A549 (cell line): ENCODE results near the gene GLRX3.

ENCODE experiments used
- EP300 ChIP-seq, 2 experiments: fragments of >200 bp; sonication (Bioruptor Twin); formaldehyde crosslinking; IDR thresholded peaks; 2 replicates in 1 of 2; 3 replicates in 1 of 2; pipeline ENCODE4 v1.6.1; 2016 to 2017
- MAX ChIP-seq: IDR thresholded peaks from 2 replicates; pipeline ENCODE4 v1.6.1; 2012
- NR3C1 ChIP-seq: fragments of >200 bp; sonication (Bioruptor Twin); formaldehyde crosslinking; IDR thresholded peaks from 3 replicates; pipeline ENCODE4 v1.6.1; 2017
- POLR2A ChIP-seq: IDR thresholded peaks from 2 replicates; pipeline ENCODE4 v1.6.1; 2012; ENCODE audit warnings: mild to moderate bottlenecking, low read length
- TF ChIP-seq, protein P1 (sequence below): fragments of >200 bp; sonication (Bioruptor Twin); formaldehyde crosslinking; IDR thresholded peaks from 3 replicates; pipeline ENCODE4 v1.5.1; 2016
- TF ChIP-seq, protein P2 (sequence below): fragments of 200-600 bp; sonication (generic); IDR thresholded peaks from 2 replicates; pipeline ENCODE4 v1.6.1; 2016; ENCODE audit warnings: antibody characterized with exemption, mild to moderate bottlenecking, moderate library complexity

DNA sequence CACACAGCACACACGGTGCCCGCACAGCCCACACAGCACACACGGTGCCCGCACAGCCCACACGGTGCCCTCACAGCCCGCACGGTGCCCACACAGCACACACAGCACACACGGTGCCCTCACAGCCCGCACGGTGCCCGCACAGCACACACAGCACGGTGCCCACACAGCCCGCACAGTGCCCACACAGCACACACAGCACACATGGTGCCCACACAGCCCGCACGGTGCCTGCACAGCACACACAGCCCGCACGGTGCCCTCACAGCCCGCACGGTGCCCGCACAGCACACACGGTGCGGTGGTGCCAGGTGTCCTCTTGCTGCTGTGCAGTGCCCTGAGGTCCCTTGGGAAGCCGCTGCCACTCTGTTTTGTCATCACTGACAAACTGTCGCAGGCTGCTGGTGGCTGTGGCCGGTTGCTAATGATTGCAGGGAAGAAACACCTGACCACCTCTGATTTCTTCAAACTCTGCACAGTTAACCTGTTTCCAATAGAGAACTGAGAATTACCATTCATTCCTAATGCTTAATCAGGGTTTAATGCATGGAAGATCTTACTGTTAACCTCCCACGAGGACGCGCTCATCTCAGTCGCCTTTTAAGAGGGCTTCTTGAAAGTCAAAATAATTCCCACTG lies 66.9 kb downstream of the GLRX3 start:
- TF ChIP-seq, protein P1, sequence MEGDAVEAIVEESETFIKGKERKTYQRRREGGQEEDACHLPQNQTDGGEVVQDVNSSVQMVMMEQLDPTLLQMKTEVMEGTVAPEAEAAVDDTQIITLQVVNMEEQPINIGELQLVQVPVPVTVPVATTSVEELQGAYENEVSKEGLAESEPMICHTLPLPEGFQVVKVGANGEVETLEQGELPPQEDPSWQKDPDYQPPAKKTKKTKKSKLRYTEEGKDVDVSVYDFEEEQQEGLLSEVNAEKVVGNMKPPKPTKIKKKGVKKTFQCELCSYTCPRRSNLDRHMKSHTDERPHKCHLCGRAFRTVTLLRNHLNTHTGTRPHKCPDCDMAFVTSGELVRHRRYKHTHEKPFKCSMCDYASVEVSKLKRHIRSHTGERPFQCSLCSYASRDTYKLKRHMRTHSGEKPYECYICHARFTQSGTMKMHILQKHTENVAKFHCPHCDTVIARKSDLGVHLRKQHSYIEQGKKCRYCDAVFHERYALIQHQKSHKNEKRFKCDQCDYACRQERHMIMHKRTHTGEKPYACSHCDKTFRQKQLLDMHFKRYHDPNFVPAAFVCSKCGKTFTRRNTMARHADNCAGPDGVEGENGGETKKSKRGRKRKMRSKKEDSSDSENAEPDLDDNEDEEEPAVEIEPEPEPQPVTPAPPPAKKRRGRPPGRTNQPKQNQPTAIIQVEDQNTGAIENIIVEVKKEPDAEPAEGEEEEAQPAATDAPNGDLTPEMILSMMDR = no peak
- no peak for TF ChIP-seq NR3C1
- TF ChIP-seq POLR2A = no peak
- no peak for TF ChIP-seq MAX
- TF ChIP-seq, protein P2, sequence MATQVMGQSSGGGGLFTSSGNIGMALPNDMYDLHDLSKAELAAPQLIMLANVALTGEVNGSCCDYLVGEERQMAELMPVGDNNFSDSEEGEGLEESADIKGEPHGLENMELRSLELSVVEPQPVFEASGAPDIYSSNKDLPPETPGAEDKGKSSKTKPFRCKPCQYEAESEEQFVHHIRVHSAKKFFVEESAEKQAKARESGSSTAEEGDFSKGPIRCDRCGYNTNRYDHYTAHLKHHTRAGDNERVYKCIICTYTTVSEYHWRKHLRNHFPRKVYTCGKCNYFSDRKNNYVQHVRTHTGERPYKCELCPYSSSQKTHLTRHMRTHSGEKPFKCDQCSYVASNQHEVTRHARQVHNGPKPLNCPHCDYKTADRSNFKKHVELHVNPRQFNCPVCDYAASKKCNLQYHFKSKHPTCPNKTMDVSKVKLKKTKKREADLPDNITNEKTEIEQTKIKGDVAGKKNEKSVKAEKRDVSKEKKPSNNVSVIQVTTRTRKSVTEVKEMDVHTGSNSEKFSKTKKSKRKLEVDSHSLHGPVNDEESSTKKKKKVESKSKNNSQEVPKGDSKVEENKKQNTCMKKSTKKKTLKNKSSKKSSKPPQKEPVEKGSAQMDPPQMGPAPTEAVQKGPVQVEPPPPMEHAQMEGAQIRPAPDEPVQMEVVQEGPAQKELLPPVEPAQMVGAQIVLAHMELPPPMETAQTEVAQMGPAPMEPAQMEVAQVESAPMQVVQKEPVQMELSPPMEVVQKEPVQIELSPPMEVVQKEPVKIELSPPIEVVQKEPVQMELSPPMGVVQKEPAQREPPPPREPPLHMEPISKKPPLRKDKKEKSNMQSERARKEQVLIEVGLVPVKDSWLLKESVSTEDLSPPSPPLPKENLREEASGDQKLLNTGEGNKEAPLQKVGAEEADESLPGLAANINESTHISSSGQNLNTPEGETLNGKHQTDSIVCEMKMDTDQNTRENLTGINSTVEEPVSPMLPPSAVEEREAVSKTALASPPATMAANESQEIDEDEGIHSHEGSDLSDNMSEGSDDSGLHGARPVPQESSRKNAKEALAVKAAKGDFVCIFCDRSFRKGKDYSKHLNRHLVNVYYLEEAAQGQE = no peak
- TF ChIP-seq EP300 (IDR thresholded peaks at IDR 0.05) = no peak
